Ishikawa (cell line): ENCODE data around the gene GRIP2.

Experiments used
- CEBPB ChIP-seq: IDR thresholded peaks from 2 replicates; pipeline ENCODE4 v1.6.1; 2012
- CREB1 ChIP-seq: IDR thresholded peaks from 2 replicates; pipeline ENCODE4 v1.6.1; 2012; ENCODE audit warnings: low read depth
- EGR1 ChIP-seq: IDR thresholded peaks from 2 replicates; pipeline ENCODE4 v1.6.1; 2012
- EP300 ChIP-seq: IDR thresholded peaks from 2 replicates; pipeline ENCODE4 v1.6.1; 2012; ENCODE audit warnings: borderline replicate concordance
- FOXM1 ChIP-seq: IDR thresholded peaks from 2 replicates; pipeline ENCODE4 v1.6.1; 2012; ENCODE audit warnings: low read depth, borderline replicate concordance
- NFIC ChIP-seq: IDR thresholded peaks from 2 replicates; pipeline ENCODE4 v1.6.1; 2012
- RAD21 ChIP-seq: IDR thresholded peaks from 2 replicates; pipeline ENCODE4 v1.6.1; 2012; ENCODE audit warnings: low read depth
- TAF1 ChIP-seq: IDR thresholded peaks from 2 replicates; pipeline ENCODE4 v1.6.1; 2012; ENCODE audit warnings: low read depth, mild to moderate bottlenecking
- TCF12 ChIP-seq: IDR thresholded peaks from 2 replicates; pipeline ENCODE4 v1.6.1; 2012; ENCODE audit warnings: low read depth
- TEAD4 ChIP-seq: IDR thresholded peaks from 2 replicates; pipeline ENCODE4 v1.6.1; 2012
- YY1 ChIP-seq: IDR thresholded peaks from 2 replicates; pipeline ENCODE4 v1.6.1; 2012; ENCODE audit warnings: low read depth
- ZBTB7A ChIP-seq: IDR thresholded peaks from 2 replicates; pipeline ENCODE4 v1.6.1; 2012; ENCODE audit warnings: low read depth
- TF ChIP-seq, protein P1 (sequence below): IDR thresholded peaks from 2 replicates; pipeline ENCODE4 v1.6.1; 2012; ENCODE audit warnings: low read depth, mild to moderate bottlenecking
- TF ChIP-seq, protein P2 (sequence below): IDR thresholded peaks from 2 replicates; pipeline ENCODE4 v1.6.1; 2012
- TF ChIP-seq, protein P3 (sequence below): IDR thresholded peaks from 2 replicates; pipeline ENCODE4 v1.6.1; 2012

GRIP2 gene

DNA sequence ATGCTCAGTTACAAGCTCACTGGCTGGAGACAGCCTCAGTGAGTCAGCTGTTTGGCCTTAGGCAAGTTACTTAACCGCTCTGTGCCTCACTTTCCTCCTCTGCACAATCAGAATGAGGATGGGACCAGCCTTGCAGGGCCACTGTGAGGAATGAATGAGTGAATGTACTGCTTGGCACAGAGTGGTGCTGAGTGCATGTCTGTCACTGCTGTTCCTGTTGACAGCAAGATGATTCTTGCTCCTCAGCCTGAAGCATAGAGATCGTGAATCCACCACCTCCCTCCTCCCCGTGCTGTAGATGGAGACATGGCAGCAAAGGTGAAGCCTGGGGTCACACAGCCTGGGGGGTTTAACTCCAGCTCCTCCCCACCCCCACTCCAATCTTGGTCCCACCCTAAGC is 14.6 kb upstream of the GRIP2 start:
- no peak for TF ChIP-seq EGR1
- no peak for TF ChIP-seq YY1
- no peak for TF ChIP-seq CEBPB
- TF ChIP-seq, protein P1, sequence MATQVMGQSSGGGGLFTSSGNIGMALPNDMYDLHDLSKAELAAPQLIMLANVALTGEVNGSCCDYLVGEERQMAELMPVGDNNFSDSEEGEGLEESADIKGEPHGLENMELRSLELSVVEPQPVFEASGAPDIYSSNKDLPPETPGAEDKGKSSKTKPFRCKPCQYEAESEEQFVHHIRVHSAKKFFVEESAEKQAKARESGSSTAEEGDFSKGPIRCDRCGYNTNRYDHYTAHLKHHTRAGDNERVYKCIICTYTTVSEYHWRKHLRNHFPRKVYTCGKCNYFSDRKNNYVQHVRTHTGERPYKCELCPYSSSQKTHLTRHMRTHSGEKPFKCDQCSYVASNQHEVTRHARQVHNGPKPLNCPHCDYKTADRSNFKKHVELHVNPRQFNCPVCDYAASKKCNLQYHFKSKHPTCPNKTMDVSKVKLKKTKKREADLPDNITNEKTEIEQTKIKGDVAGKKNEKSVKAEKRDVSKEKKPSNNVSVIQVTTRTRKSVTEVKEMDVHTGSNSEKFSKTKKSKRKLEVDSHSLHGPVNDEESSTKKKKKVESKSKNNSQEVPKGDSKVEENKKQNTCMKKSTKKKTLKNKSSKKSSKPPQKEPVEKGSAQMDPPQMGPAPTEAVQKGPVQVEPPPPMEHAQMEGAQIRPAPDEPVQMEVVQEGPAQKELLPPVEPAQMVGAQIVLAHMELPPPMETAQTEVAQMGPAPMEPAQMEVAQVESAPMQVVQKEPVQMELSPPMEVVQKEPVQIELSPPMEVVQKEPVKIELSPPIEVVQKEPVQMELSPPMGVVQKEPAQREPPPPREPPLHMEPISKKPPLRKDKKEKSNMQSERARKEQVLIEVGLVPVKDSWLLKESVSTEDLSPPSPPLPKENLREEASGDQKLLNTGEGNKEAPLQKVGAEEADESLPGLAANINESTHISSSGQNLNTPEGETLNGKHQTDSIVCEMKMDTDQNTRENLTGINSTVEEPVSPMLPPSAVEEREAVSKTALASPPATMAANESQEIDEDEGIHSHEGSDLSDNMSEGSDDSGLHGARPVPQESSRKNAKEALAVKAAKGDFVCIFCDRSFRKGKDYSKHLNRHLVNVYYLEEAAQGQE = no peak
- TF ChIP-seq, protein P2, sequence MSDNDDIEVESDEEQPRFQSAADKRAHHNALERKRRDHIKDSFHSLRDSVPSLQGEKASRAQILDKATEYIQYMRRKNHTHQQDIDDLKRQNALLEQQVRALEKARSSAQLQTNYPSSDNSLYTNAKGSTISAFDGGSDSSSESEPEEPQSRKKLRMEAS = no peak
- TF ChIP-seq, protein P3, sequence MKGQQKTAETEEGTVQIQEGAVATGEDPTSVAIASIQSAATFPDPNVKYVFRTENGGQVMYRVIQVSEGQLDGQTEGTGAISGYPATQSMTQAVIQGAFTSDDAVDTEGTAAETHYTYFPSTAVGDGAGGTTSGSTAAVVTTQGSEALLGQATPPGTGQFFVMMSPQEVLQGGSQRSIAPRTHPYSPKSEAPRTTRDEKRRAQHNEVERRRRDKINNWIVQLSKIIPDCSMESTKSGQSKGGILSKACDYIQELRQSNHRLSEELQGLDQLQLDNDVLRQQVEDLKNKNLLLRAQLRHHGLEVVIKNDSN = no peak
- no peak for TF ChIP-seq TCF12
- no peak for TF ChIP-seq EP300
- TF ChIP-seq CREB1 = no peak
- TF ChIP-seq RAD21 = no peak
- no peak for TF ChIP-seq NFIC
- no peak for TF ChIP-seq TEAD4
- TF ChIP-seq FOXM1 = no peak
- no peak for TF ChIP-seq TAF1
- TF ChIP-seq ZBTB7A = no peak

DNA sequence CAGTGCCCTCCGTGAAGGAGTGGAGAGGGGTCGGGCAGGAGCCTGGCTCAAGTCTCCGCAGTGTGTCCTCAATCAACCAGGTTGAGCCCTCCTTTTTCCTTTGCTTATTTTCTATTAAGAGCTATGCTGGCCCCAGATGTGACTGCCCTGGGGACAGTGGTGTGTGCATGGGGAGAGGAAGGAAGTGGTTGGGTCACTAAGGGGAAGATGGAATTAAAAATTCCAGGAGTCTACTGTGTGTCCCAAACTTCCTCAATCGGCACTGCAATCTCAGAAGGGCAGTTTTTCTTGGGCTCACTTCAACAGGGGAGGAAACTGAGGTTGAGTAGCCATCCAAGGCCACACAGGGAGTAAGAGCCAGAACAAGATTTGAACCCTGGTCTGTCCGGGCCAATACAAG is 13.7 kb upstream of the GRIP2 start:
- TF ChIP-seq EGR1 = no peak
- no peak for TF ChIP-seq TEAD4
- TF ChIP-seq EP300 = no peak
- no peak for TF ChIP-seq CREB1
- no peak for TF ChIP-seq TAF1
- TF ChIP-seq, protein P2 = no peak
- TF ChIP-seq, protein P3 = no peak

DNA sequence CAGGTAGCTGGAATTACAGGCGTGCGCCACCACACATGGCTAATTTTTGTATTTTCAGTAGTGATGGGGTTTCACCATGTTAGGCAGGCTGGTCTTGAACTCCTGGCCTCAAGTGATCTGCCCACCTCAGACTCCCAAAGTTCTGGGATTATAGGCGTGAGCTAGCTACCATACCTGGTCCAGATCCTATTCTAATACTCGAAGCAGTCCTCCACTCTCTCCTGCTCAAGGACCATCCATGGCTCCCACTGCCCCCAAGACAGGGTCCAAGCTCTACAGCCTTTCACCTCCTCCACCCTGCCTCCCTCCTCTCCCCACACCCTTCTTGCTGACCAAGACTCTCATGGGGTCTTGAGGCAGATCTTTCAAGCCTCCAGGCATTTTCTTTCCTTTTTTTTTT is 12.6 kb upstream of the GRIP2 start:
- TF ChIP-seq, protein P1 = no peak
- TF ChIP-seq, protein P3 = no peak
- TF ChIP-seq TAF1 (no peak), TEAD4 (no peak)

DNA sequence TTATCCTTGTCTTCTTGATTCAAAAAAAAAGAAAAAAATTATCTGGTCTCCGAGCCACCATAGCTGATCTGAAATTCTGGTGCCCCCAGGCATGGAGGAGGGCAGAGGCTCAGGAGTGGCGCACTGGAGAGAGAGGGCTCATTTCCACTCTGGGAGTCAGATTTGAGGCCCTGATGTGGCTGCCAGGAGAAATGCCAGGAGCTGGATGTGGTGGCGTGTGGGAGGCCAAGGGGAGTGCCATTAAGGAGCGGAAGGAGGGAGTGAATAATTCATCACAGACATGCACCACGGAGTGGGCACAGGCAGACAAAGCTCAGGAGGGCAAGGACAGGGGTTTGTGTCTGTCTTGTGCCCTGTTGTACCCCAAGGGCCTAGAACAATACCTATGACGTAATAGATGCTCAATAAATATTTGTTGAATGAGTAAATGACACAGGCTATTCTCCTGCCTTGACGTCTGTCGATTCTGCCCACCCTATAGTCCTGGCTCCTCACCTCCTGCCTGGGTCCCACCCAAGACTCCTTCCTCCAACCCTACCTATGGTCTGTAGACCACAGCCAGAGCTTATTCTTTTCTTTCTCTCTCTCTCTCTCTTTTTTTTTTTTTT is 12.0 kb upstream of the GRIP2 start:
- TF ChIP-seq TCF12 = no peak
- no peak for TF ChIP-seq ZBTB7A
- no peak for TF ChIP-seq CEBPB
- no peak for TF ChIP-seq RAD21

DNA sequence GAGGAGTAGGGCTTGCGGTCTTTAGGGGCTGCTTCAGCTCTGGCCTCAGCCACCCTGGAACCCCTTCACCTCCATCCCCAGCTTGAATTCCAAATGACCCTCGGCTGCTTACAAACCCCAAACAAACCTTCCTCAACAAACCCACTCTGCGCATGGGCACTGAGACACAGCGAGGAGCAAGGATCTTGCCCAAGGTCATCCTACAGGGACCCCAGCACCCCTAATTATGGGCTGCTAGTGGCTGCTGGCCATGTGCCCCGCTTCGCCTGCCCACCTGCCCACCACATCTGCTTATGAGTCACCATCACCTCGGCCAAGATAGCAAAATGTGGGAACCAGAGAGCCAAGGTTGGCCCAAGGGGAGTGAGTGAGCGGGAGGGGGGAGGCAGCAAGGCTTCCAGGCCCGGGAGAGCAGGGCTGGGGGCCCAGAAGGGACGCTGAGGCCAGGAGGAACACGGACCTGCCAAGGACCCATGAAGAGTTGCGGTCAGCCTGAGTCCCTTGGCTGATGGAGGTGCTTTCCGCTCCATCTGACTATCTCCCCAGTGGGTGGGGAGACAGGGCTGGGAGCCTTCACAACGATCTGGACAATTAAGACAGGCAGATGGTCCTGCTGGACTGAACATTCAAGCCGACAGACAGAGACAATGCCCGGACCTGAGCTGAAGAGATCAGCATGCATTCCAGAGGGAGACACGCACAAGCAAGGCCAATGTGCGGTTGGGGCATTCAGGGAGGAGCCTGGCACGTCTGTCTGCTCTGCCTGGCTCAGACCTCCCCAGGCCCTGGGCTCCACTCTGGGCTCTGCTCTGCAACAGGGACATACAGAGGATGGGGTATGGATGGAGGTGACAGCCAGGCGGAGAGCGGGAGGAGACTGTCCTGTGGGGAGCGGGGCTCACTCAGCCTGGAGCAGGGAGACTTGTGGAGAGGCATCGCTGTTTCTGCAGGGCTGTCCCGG is 10.8 kb upstream of the GRIP2 start:
- no peak for TF ChIP-seq EP300
- TF ChIP-seq, protein P3 = no peak
- no peak for TF ChIP-seq TAF1
- no peak for TF ChIP-seq EGR1
- no peak for TF ChIP-seq CEBPB
- no peak for TF ChIP-seq ZBTB7A
- TF ChIP-seq CREB1 = no peak
- no peak for TF ChIP-seq FOXM1
- no peak for TF ChIP-seq YY1
- no peak for TF ChIP-seq RAD21
- no peak for TF ChIP-seq TCF12
